SJCRH30 (cell line): ENCODE data around the gene ARG1. TPM values are rescaled to one million over a fixed set of nuclear protein-coding genes. Genes with fewer than 3 reads are reported as not detected.
A peak's percentile ranks its signal among the peaks of the same experiment; 100 is the strongest.
"Not testable (repeated sequence)": the region's sequence is repeated elsewhere in the genome, so short reads cannot be mapped to it uniquely, and the experiment has no call there.

Source experiments
- DNase-seq, 2 experiments: peaks; one replicate each; pipeline ENCODE4 v3.0.0-alpha.2; 2015 to 2020
- H3K27ac ChIP-seq: fragments of 250-450 bp; sonication (Bioruptor Pico); 2 replicates; pipeline ENCODE4 v1.5.1; 2020; ENCODE audit warnings: mild to moderate bottlenecking, moderate library complexity
- H3K27me3 ChIP-seq: fragments of 250-450 bp; sonication (Bioruptor Pico); 2 replicates; pipeline ENCODE4 v1.5.1; 2020; ENCODE audit warnings: mild to moderate bottlenecking, moderate library complexity
- H3K36me3 ChIP-seq: fragments of 250-450 bp; sonication (Bioruptor Pico); 2 replicates; pipeline ENCODE4 v1.5.1; 2020; ENCODE audit warnings: mild to moderate bottlenecking, moderate library complexity
- H3K4me1 ChIP-seq: fragments of 250-450 bp; sonication (Bioruptor Pico); 2 replicates; pipeline ENCODE4 v1.5.1; 2020; ENCODE audit warnings: mild to moderate bottlenecking, moderate library complexity
- H3K4me3 ChIP-seq: fragments of 250-450 bp; sonication (Bioruptor Pico); 2 replicates; pipeline ENCODE4 v1.5.1; 2020; ENCODE audit warnings: mild to moderate bottlenecking, moderate library complexity
- H3K9me3 ChIP-seq: fragments of 250-450 bp; sonication (Bioruptor Pico); replicated peaks from 2 replicates; pipeline ENCODE4 v1.5.1; 2020; ENCODE audit warnings: mild to moderate bottlenecking, moderate library complexity
- total RNA-seq: library from RNA; depleted of rRNA; stranded (reverse); fragments of >200 nt; shearing (Covaris generic); gene quantifications from 2 replicates; pipeline ENCODE4 v1.2.3, GENCODE V29; 2014; rRNA removed

The ARG1 gene
- not detected in 2 replicates for total RNA-seq

DNA sequence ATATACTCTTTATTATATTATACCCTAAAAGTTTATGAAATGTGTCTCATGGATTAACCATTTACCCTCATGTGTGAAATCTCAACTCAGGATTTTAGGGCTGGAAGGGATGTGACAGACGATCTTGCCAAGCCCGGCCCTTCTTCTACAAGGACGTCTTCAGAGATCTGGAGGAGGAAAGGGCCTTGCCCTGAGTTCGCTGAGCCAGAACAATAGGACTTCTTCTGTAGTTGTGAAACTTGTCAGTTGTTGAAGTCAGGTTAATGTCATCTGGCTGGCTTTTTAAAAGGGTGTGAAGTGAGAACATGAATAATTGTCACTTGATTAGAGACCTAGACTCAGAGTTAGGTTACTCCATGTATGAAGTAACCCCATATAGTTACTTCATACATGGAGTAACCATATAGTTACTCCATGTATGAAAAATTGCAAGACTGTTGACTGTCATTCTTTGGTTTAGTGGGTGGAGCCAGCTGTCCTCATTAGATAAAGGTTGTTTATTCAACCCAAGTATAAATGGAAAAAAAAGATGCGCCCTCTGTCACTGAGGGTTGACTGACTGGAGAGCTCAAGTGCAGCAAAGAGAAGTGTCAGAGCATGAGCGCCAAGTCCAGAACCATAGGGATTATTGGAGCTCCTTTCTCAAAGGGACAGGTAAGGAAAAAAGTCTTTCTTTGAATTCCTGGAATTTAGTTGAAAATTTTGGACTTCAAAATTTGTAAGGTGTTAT is at the start of gene ARG1:
Gene ARG1, plus strand, starts transcription at position 541 of the 730 bp plus-strand sequence. Its CDS starts 57 bp downstream, at position 598.
- no peaks in the 10 kb centered on the region for H3K36me3 ChIP-seq
- H3K4me3 ChIP-seq, result no peak within 1 kb of the TSS
- H3K9me3 ChIP-seq, result no peaks in the 10 kb centered on the region
- H3K27me3 ChIP-seq, result no peaks in the 10 kb centered on the region
- H3K4me1 ChIP-seq, result no peaks in the 10 kb centered on the region
- no peak for DNase-seq
- no peak within 1 kb of the TSS for H3K27ac ChIP-seq

- H3K27me3 ChIP-seq, result no peaks in the 10 kb centered on the region
- no peaks in the 10 kb centered on the region for H3K36me3 ChIP-seq
- H3K27ac ChIP-seq, result no peak overlapping the region
Observed at GRCh38 chr6:131523988-131524673, 48.9 kb upstream of the ARG1 start.

GRCh38 chr6:131524695-131525336 is 48.2 kb upstream of the ARG1 start:
- Histone ChIP-seq H3K9me3 (no peaks in the 10 kb centered on the region), H3K27me3 (no peaks in the 10 kb centered on the region), H3K36me3 (no peaks in the 10 kb centered on the region), H3K27ac (no peak overlapping the region), H3K4me1 (no peaks in the 10 kb centered on the region), H3K4me3 (no peak overlapping the region)
- no peak for DNase-seq

More at GRCh38 chr6:131523988-131524673, 48.9 kb upstream of the ARG1 start:
- Histone ChIP-seq H3K4me3 (no peak overlapping the region), H3K4me1 (no peaks in the 10 kb centered on the region), H3K9me3 (no peaks in the 10 kb centered on the region)
- DNase-seq, result no peak

DNA sequence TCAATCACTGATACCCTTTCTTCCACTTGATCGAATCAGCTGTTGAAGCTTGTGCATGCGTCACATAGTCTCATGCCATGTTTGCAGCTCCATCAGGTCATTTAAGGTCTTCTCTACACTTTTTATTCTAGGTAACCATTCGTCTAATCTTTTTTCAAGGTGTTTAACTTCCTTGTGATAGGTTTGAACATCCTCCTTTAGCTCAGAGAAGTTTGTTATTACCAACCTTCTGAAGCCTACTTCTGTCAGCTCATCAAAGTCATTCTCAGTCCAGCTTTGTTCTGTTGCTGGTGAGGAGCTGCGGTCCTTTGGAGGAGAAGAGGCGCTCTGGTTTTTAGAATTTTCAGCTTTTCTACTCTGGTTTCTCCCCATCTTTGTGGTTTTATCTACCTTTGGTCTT is 42.1 kb upstream of the ARG1 start:
- not testable (repeated sequence) for H3K27me3 ChIP-seq, H3K4me3 ChIP-seq, H3K27ac ChIP-seq, H3K9me3 ChIP-seq, H3K4me1 ChIP-seq, DNase-seq, H3K36me3 ChIP-seq

GRCh38 chr6:131531681-131532080 is 41.3 kb upstream of the ARG1 start:
- H3K9me3 ChIP-seq, H3K27ac ChIP-seq, DNase-seq, H3K27me3 ChIP-seq, H3K36me3 ChIP-seq, H3K4me1 ChIP-seq, H3K4me3 ChIP-seq: not testable (repeated sequence)

GRCh38 chr6:131532580-131533039 is 40.4 kb upstream of the ARG1 start:
- Histone ChIP-seq H3K36me3 (no peaks in the 10 kb centered on the region), H3K4me3 (no peak overlapping the region), H3K27me3 (no peaks in the 10 kb centered on the region), H3K27ac (no peak overlapping the region), H3K4me1 (no peaks in the 10 kb centered on the region), H3K9me3 (no peaks in the 10 kb centered on the region)
- DNase-seq, result no peak

DNA sequence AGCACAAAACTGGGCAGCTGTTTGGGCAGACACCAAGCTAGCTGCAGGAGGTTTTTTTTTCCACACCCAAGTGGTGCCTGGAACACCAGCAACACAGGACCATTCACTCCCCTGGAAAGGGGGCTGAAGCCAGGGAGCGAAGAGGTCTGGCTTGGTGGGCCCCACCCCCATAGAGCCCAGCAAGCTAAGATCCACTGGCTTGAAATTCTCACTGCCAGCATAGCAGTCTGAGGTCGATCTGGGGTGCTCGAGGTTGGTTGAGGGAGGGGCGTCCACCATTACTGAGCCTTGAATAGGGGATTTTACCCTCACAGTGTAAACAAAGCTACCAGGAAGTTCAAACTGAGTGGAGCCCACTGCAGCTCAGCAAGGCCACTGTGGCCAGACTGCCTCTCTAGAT is 34.4 kb upstream of the ARG1 start:
- DNase-seq, H3K4me1 ChIP-seq, H3K36me3 ChIP-seq, H3K4me3 ChIP-seq, H3K27ac ChIP-seq, H3K27me3 ChIP-seq, H3K9me3 ChIP-seq: not testable (repeated sequence)

- no peaks in the 10 kb centered on the region for H3K36me3 ChIP-seq
- no peaks in the 10 kb centered on the region for H3K27me3 ChIP-seq
- H3K9me3 ChIP-seq, result no peaks in the 10 kb centered on the region
- H3K27ac ChIP-seq, result no peak overlapping the region
- no peak overlapping the region for H3K4me3 ChIP-seq
- no peaks in the 10 kb centered on the region for H3K4me1 ChIP-seq
- no peak for DNase-seq
Observed at GRCh38 chr6:131545317-131545716, 27.7 kb upstream of the ARG1 start.

DNA sequence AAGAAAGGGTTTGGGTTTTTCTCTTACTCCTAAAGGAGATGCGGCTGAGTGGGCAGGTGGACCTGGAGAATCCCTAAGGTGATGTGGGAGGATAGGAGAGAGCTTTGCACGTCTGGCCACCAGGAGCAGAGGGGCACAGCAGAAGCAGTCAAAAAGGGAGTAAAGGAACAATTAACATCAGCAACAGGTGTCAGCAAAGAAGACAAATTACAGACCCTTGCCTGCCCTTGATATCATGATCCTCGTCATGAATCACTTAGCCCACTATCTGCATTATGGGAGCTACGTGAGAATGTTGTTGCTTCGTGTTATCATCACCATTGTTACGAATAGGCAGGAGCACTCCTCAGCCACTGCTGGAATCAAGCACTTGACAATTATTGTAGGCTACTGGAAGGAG is 25.5 kb upstream of the ARG1 start:
- DNase-seq, result no peak
- Histone ChIP-seq H3K9me3 (no peaks in the 10 kb centered on the region), H3K4me3 (no peak overlapping the region), H3K36me3 (no peaks in the 10 kb centered on the region), H3K4me1 (no peaks in the 10 kb centered on the region), H3K27me3 (no peaks in the 10 kb centered on the region), H3K27ac (no peak overlapping the region)

- Histone ChIP-seq H3K4me3 (no peak overlapping the region), H3K9me3 (no peaks in the 10 kb centered on the region), H3K27me3 (no peaks in the 10 kb centered on the region), H3K4me1 (no peaks in the 10 kb centered on the region), H3K27ac (no peak overlapping the region), H3K36me3 (no peaks in the 10 kb centered on the region)
- DNase-seq, result no peak
Observed at GRCh38 chr6:131548441-131548840, 24.6 kb upstream of the ARG1 start.

DNA sequence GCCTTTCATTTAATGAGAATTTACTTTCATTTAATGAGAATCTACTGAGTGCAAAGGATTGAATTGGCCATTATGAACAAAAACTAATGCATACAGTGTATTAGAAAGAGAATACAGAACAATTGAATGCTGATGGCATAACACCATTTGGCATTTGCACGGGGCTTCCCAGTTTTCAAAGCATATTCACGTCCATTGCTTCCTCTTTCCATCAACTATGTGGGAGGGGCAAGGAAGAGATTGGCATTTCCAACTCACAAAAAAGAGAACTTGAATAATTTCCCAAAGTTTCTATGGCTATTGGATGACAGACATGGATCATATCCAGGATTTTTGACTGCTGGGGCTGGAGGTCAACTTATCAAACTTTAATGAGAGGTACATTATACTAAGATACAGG is 23.2 kb upstream of the ARG1 start:
- DNase-seq, result no peak
- no peaks in the 10 kb centered on the region for H3K36me3 ChIP-seq
- no peak overlapping the region for H3K4me3 ChIP-seq
- no peaks in the 10 kb centered on the region for H3K9me3 ChIP-seq
- H3K27me3 ChIP-seq, result no peaks in the 10 kb centered on the region
- H3K4me1 ChIP-seq, result no peaks in the 10 kb centered on the region
- no peak overlapping the region for H3K27ac ChIP-seq

- Histone ChIP-seq H3K27ac (no peak overlapping the region), H3K27me3 (no peaks in the 10 kb centered on the region), H3K4me3 (no peak overlapping the region), H3K4me1 (no peaks in the 10 kb centered on the region), H3K9me3 (no peaks in the 10 kb centered on the region), H3K36me3 (no peaks in the 10 kb centered on the region)
- no peak for DNase-seq
Observed at GRCh38 chr6:131551902-131552301, 21.1 kb upstream of the ARG1 start.

DNA sequence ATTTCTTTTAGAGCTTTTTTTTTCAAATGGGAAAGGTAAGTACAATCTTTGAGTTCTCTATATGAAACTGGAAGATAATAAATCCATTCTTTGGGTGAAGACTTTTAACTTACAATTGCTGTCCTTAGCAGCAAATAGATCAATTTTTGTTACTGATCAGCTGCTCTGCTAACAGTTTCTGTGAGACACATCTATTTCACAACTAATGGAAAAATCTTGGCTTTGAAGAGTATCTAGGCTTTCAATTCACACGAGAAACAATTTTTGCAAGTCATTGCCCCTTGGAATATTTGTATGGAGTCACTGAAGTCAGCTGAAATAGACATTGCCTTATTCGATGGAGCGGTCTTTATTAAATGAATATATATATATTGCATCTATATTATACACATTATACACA is 20.5 kb upstream of the ARG1 start:
- no peaks in the 10 kb centered on the region for H3K9me3 ChIP-seq
- no peak overlapping the region for H3K27ac ChIP-seq
- DNase-seq, result no peak
- H3K36me3 ChIP-seq, result no peaks in the 10 kb centered on the region
- H3K4me3 ChIP-seq, result no peak overlapping the region
- H3K4me1 ChIP-seq, result no peaks in the 10 kb centered on the region
- no peaks in the 10 kb centered on the region for H3K27me3 ChIP-seq

GRCh38 chr6:131555992-131556391 is 17.0 kb upstream of the ARG1 start:
- Histone ChIP-seq H3K9me3 (no peaks in the 10 kb centered on the region), H3K4me3 (no peak overlapping the region), H3K4me1 (no peaks in the 10 kb centered on the region), H3K27ac (no peak overlapping the region), H3K36me3 (no peaks in the 10 kb centered on the region), H3K27me3 (no peaks in the 10 kb centered on the region)
- peak in 1 of 2 experiments; percentile 24 for DNase-seq

GRCh38 chr6:131558922-131559321 is 14.1 kb upstream of the ARG1 start:
- Histone ChIP-seq H3K4me1 (no peaks in the 10 kb centered on the region), H3K27ac (no peak overlapping the region), H3K36me3 (no peaks in the 10 kb centered on the region), H3K4me3 (no peak overlapping the region), H3K27me3 (no peaks in the 10 kb centered on the region), H3K9me3 (no peaks in the 10 kb centered on the region)
- DNase-seq, result no peak
